ENCODE results near the gene USP54.

Gene USP54

DNA sequence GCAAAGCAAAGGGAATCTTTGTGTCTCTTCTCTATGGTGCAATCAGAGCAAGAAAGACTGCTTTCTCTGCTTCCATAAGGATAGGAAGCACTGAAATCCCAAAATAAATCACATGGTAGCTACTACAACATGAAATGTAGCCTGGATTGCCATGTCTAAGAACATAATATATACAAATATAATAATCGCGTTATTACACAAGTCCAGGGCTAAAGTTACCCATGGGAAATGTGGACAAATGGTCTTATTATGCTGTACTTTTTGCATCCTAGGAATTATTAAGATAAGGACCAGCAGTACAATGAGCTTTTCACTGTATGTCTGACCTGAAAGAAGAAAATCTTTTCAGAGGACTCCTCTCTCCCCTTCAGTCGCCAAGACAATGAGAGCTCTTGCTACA, 71.8 kb downstream of the USP54 start:
- DNase-seq (ENCODE audit: low read depth), result no peak

DNA sequence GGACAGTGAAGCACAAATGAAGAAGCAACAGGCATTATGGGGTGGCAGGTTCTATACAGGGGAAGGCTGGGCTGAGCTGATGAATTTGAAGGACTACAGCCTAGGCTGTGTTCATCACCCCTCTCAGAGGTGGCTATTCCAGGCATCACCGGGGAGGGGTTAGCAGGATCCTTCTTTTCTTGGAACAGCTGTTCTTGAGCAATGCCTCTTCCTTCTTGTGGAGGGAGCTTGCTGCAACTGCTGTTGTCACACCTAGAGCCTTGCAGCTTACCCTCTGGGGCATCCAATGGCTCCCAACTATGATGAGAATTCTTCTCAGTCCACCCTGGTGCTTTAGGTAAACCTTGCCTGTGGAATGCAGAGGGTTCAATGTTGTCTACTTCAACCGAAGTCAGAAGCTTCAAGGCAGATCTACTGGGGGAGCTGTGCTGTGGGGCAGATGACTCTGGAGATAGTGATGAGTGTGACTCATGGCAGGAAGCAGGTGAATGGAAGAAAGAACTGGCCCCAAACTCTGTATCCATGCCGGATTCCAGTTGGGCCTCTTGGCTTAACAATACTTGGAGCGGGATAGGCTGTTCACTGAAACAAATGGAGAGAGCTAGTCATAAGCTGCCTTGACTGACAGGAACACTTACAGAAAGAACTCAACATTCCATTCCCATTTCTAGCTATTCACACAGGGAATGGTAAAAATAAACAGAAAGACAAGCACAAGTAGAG, 73.8 kb downstream of the USP54 start:
- no peak for DNase-seq (ENCODE audit: low read depth)

DNA sequence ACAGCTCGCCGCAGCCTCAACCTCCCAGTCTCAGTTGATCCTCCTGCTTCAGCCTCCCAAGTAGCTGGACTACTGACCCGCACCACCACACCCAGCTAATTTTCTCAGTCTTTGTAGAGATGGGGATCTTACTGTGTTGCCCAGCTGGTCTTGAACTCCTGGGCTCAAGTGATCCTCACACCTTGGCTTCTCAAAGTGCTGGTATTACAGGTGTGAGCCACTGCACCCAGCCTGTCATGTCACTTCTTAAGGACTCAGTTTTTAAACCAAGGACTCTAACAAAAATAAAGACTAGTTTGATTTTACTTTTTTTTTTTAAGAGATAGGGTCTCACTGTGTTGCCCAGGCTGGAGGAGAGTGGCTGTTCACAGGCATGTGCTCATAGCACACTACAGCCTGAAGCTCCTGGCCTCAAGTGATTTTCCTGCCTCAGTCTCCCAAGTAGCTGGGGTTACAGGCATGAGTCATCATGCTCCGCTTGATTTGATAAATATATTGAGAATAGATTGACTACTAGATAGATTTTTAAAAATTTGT, 78.9 kb downstream of the USP54 start:
- no peak for DNase-seq (ENCODE audit: low read depth)

DNA sequence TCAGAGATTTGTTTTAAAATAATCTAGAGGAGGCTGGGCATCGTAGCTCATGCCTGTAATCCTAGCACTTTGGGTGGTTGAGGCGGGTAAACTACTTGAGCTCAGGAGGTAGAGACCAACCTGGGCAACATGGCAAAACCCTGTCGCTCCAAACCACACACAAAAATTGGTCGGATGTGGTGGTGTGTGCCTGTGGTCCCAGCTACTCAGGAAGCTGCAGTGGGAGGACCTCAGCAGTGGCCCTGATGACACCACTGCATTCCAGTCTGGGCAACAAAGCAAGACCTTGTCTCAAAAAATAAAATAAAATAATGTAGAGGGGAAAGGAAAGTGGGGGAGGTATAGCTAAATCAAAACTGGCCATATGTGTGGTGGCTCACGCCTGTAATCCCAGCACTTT, 81.4 kb downstream of the USP54 start:
- DNase-seq (ENCODE audit: low read depth), result no peak

DNA sequence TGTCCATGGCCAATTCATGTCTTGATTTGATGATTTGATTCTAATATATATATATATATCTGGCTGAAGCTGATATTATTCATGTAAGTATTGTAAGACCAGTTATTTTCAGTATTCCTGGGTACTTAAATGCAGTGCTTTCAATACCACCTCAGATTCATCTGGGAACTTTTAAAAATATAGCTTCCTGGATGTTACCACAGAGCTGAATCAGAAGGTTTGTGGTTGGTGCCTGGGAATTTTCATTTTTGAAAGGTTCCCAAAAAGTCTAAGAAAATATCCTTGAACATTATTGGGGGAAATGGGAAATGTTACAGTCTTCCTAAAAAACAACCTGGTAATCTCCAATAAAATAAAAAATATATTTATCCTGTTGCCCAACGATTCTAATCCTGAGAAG, 84.7 kb downstream of the USP54 start:
- no peak for DNase-seq (ENCODE audit: low read depth)

DNA sequence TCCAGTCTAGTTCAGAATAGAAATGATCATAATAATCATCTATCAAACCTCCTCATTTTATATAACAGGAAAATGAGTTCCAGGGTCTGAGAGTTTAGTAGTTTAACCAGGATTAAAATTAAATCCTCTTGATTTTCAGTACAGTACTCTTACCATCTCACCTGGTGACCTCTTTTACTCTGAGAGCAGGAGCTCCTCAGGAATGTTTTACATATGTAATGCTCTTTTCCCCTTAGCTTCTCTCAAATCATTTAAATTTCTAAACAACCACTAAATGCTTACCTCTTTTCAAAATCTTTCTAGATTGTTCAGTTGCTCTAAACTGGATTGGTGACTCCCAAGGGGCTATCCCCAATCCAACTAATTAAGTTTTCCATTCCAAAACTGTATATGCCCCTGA, 85.1 kb downstream of the USP54 start:
- DNase-seq (ENCODE audit: low read depth), result no peak

DNA sequence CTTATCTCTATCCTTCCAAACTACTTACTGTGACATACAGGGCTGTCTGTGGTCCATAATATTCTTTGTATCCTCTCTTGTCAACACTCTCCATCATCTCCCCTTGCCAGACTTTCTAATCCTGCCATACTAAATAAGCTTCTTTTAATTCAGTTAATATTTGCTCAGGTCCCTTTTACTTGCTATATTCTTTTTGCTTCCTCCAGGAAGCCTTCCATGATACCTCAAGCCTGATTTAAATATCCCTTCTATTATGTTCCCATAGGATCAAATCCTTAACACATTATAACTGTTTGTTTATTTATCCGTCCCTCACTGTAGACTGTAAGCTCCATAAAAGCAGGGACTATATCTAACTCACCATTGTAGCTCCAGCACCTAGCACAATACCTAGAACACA, 88.1 kb downstream of the USP54 start:
- no peak for DNase-seq (ENCODE audit: low read depth)

DNA sequence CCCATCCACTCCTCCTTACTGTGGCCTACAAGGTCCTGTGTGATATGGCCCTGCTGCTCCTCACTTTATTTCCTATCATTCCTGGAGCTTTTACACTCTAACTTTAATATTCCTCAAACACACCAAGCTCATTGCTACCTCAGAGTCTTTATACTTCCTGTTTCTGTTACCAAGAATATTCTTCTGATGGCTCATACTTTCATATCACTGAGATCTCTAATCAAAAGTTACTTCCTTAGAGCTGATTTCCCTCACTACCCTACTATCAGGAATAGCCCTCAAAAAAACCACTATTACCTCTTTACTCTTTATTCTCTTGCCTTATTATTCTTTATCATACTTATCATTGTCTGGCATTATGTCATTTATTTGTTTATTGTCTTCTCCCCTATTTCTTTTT, 89.5 kb downstream of the USP54 start:
- DNase-seq (ENCODE audit: low read depth), result no peak

DNA sequence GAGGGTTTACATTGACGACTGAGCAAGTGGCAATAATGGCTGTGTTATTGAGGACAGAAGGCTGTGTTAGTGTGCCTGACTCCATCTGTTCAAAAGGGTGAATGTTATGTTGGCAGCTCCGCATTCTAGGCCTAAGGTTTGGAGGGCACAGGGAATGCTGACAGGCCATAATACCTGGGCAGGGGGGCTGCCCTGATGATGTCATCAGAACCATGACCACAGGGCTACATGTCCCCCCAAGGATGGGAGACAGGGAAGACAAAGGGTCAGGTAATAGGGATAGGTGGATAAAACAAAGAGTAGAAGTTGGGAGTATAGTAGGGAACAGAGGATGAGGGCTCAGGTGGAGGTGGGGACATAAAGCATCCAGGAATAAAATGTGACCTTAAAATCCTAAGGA, 93.5 kb downstream of the USP54 start:
- DNase-seq (ENCODE audit: low read depth), result no peak

DNA sequence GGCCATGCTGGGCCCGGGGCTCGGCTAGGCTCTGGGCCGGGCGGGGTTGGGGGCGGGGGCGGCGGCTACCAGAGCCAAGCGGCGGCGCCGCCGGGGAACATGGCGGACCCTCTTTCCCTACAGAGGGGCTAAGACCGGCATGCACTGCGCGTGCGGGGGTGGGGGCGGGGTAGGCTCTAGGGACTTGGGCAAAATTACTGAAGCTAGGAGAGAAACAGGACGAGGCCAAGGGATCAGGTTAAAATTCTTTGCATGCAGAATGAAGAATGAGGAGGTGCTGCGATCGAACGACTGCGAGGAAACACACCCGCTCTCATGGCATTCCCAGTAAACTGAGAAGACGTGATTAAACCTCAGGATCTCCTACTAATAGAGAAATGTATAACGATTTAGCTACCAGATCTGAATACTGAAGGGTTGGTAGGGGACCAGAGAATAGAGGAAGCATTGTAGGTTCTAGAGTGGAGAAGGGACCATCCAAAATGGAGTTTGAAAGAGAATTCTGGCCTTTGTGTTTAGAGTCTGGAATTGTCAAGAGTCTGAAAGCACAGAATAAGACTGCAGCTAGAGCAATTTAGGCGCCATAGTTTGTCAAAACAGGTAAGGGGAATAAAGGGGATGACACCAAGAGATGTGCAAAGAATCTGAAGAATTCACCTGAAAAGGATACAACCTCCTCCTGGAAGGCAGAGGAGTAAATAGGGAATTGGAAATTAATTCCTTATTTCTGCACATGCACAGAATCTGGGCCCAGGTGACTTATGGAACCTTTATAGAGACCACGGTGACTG, 95.1 kb downstream of the USP54 start, which contains the start of gene PPP3CB:
Gene PPP3CB (minus strand): TSS at position 141 of the 791 bp plus-strand sequence. CDS start 135 bp downstream, at position 6.
- DNase-seq (ENCODE audit: low read depth), result peak; percentile 80

DNA sequence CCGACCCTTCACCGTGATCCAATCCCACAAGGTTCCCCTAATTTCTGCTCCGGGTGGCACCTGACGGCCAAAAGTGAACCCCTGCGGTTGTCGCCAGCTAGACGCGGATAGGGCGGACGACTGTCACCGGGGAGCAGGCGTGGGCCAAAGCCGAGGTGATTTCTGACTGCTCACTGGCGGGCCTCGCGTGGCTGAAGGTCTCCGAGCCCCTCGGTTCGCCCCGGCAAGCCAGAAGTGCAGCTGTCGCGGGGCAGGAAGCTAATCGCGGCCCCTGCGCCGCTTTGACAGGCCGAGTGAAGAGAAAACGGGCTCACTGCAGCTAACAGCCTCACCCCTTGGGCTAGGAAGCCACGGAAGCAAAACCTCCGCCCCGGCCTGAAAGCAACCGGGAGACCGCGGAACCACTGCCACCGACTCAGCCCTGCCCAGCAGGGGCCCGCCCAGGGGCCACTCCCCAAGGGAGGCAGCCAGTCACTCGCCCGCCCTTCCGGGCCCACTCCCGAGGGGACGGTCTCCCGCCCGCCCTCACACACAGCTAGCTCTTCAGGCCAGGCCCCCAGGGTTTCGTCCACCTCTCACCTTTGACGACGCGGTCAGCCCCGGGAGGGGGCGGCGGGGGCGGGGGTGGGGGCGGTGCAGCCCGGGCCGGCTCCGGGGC, 95.8 kb downstream of the USP54 start:
- DNase-seq (ENCODE audit: low read depth), result peak; percentile 82

DNA sequence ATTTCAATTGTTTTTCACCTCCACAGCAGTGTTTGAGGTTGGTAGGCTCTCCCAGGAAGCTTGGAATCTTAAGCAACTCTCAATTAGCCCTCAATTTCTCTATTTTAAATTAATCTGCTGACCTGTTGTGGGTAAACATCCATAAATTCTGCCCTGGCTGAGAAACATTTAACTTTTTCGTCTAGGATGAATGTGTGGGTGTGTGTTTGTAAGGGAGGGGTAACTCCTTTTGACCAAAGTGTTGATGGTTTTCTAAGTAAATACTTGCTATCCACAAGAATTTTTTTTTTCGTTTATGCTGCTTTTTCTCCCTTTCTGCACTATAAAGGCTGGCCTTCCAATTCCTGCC, 96.3 kb downstream of the USP54 start:
- no peak for DNase-seq (ENCODE audit: low read depth)

DNA sequence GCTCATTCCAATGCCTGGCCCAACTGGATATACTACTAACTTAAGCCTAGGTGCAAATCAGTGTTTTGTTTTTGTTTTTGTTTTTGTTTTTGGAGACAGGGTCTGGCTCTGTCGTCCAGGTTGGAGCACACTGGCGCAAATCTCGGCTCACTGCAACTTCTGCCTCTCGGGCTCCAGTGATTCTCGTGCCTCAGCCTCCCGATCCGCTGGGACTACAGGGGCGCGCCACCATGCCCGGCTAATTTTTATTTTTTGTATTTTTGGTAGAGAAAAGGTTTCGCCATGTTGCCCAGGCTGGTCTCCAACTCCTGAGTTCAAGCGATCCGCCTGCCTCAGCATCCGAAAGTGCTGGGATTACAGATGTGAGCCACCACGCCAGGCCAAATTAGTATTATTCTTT, 96.9 kb downstream of the USP54 start:
- DNase-seq (ENCODE audit: low read depth), result no peak

DNA sequence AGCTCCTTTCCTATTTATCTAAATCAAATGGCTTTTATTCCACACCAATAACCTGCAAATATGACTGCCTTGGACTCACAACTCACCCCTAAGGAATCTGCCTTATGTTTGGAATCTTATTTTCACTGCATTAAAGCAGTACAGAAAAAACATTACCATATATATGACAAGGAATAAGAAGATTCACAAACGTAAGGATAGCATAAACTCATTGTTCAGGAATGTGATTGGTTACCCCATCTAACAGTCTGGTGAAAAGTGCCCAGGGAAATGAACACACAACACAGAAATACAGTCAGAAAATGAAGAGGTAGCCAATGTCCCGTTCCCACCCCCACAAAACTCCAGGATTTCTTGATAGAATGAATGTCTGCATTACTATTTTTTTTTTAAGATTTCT, 97.4 kb downstream of the USP54 start:
- no peak for DNase-seq (ENCODE audit: low read depth)

DNA sequence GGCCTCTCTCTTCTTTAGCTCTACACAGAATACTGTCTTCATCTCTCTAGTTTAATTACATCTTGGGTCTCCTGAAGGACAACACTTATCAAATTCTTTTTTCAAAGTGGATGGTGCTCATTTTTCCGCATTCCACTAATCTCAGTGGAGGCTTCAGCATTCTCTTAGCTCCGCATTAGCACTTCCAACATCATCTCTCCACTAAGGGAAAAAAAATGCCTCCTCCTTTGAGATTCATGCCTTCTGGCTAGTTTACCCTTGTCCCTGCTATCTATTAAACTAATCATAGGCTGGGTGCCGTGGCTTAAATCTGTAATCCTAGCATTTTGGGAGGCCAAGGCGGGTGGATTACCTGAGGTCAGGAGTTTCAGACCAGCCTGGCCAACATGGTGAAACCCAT, 104.5 kb downstream of the USP54 start:
- DNase-seq (ENCODE audit: low read depth), result no peak

DNA sequence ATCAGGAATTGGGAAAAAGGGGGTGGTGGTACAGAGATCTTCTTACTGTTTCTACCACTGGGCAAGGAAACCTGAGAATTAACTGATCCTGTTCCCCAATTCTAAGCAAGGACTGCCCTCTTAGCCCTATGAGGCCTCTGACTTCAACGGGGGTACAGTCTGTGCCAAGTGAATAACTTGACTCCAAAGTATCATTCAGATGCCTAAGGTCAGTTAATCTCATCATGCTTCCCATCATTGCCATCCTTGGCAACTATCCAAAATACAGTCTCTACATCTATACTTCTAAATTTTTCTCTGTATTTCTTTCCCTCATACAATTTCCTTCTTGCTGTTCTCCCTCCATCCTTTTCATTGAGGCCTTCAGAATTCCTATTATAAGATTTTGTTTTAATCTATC, 105.8 kb downstream of the USP54 start:
- no peak for DNase-seq (ENCODE audit: low read depth)

DNA sequence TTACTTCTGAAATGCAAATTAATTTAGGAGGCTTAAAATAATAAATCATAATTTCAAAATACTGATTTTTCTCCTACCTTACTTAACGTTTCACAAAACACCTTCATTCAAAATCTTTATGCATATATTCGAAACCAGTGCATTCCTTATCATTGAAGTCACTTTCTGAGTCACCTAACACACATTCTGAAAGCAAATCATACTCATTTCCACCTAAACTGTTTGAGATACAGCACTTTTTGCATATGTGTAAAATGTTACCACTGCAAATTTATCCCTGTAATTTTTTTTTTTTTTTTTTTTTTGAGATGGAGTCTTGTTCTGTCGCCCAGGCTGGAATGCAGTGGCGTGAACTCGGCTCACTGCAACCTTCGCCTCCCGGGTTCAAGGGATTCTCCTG, 111.0 kb downstream of the USP54 start:
- no peak for DNase-seq (ENCODE audit: low read depth)

DNA sequence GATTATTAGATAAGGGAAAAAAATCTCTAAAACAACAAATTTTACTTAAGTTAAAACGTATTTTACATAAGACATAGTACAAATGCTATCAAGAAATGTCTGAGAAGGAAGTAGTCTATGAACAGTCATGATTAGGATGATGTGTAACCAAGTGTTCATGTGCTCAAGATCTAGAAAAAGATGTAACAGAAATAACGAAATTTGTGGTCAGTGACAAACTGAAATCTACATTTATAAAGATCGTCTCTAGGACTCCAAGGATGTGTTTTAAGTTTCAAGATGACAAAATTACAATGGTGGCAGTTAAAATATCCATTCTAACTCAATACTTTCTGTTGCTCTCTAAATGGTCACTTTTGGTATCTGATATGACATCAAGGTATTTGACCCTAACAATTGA, 112.5 kb downstream of the USP54 start:
- DNase-seq (ENCODE audit: low read depth), result no peak

DNA sequence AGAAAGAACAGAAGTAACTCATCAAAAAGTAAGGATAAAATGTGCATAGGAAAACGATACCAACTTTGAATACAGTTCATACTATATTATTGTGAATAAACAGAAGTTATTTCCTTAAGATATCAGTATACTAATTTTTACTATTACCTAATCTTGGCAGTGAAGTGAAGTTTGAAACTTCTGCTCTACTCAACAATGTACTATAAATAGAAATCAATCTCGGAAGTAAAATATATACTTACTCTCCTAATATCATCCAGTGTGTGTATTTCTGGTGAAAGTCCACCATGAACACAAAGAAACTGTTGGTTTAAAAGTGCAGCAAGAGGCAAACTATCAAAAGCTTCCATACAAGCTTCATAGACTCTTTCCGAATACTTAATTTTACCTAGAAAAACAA, 119.9 kb downstream of the USP54 start:
- DNase-seq (ENCODE audit: low read depth), result no peak

DNA sequence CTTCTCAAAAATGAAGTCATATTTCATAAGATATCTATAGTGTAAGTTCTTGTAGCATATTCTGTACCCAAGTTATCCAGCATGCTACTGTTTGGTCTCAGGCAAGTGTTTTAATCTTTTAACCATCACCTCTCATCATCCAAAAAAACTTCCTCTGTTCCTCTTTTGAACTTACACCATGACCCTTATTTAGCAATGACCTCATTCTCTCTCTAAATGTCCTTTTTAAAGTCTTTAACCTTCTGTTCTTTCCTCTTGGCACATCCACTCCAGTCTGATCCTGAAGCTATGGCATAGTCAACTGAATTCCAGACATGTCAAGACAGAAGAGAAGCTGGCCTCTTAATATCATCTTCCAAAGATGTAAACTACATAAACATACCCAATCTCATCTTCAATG, 121.6 kb downstream of the USP54 start:
- DNase-seq (ENCODE audit: low read depth), result no peak

DNA sequence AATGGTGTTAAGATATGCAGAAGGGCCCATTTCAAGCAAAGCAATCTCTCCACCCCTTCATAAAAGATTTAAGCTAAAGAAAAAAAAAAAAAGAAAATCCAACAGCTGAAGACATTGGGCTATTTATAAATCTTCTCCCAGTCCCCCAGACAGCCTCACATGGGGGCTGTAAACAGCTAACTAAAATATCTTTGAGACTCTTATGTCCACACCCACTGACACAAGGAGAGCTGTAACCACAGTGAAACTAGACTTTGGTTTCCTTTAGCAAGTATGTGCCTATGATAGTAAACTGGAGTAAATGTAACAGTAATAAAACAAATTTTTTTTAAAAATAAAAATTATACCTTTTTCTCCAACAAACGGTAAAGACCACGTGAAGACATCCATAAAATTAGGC, 123.9 kb downstream of the USP54 start:
- DNase-seq (ENCODE audit: low read depth), result no peak

DNA sequence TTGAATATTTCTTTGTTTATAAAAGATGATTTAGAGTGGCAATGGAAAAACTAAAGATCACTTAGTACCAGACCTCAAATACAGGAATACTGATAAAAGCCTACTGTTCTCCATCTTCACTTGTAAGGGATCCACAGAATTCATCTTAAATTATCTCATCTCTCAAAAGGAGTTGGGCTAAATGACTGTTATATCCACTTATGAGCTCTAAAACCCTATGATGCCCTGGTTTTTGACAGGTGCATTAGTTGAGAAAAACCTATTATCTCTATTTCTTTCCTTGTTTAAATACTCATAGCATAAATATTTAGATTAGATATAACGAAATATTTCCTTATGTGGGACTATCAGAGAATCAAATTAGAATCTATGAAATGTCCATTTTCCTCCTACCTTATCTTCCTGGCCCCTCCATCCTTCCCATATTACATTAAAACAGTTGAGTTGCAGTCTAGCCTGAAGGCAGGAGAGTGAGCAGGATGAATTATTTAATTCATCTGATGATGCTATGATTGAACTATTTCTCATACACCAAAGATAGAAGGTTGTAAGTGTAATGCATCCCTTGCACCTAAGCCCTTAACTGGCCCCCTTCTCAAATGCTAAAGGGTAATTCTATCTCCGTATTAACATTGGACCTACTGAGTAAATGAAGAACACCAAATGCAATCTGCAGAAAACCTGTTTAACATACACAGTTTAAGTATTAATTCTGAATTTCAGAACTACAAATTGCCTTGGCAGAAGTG, 125.0 kb downstream of the USP54 start:
- DNase-seq (ENCODE audit: low read depth), result no peak

Measured in stimulated activated CD8-positive, alpha-beta memory T cell treated with anti-CD3 and anti-CD28 coated beads, Interleukin-4, amount 100 ng/mL, for 24 hours (primary cell).